Measurements from ENCODE around the gene HOXC6. TPM values are rescaled to one million over a fixed set of nuclear protein-coding genes. Genes with fewer than 3 reads are reported as not detected.
A peak's percentile ranks its signal among the peaks of the same experiment; 100 is the strongest.

Gene HOXC6
- total and polyA plus RNA-seq, 11 donors = 0.04 to 0.40 (median 0.08) TPM; not detected in 8

DNA sequence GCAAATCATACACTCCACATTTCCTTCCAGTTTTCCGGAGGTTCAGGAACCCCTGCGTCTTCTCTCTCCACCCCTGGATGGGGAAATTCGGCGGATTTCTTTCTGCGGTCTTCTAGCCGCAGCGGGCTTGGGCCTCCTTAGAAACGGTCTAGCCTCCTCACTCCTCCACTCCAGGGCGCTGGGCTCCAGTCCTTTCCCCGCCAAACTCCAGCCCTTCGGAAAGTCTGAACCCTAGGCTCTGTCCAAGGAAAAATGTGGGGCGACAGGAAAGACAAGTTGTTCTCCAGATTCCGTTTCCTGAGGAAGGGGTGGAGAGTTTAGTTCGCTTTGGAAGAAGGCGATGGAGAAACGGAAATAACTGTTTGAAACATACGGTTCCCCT lies 44.7 kb upstream of the HOXC6 start:
- ATAC-seq (no peak), DNase-seq (no peak)
- no peaks in the 10 kb centered on the region for H3K9me3 ChIP-seq
- no peak overlapping the region for H3K4me3 ChIP-seq
- H3K27me3 ChIP-seq = peaks cover 68 to 99% (median 97%) of the 10 kb centered on the region in 9 donors
- 4 to 10% (median 8%) methylated on average over 17 of the region's 17 CpGs for WGBS, 4 donors
- TF ChIP-seq POLR2A (IDR thresholded peaks at IDR 0.05) = no peak
- no peak for TF ChIP-seq CTCF (IDR thresholded peaks at IDR 0.05)
- H3K4me1 ChIP-seq = peaks cover 0 to 19% (median 13%) of the 10 kb centered on the region in 12 donors
- intact Hi-C loops (cut with DNase I) = no loop called here
- H3K27ac ChIP-seq = no peak overlapping the region
- no peaks in the 10 kb centered on the region for H3K36me3 ChIP-seq

DNA sequence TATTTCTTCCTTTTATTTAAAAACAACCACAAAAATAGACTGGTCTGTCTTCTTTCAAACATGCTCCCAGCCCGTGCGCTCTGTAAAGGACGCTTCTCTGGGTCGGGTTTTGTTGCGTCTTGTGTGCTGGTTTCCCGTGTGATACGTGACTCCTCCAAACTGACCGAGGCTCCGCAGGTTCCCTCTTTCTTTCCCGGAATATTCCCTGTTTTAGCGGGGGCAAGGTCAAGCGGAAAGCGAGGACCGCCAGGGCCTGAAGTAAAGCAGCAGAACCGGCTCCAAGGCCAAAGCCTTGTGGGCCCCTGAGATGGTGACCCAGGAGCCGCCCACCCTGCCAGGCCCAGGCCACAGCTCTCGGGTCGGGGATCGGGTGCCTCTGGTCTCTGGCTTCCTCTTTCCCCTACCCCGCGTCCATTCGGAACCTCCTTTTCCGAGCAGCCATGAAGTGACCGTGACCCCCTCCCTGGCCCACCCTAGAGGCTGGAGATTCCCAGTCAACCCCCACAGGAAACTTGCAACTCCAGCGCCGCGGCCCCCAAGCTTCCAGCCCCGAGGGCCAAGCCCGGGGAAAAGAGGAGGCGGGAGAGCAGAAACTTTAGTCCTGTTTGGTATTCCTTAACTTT lies 44.2 kb upstream of the HOXC6 start:
- TF ChIP-seq CTCF (IDR thresholded peaks at IDR 0.05) (no peak), POLR2A (IDR thresholded peaks at IDR 0.05) (no peak)
- Histone ChIP-seq H3K27me3 (peaks cover 68 to 99% (median 96%) of the 10 kb centered on the region in 9 donors), H3K27ac (no peak overlapping the region), H3K36me3 (no peaks in the 10 kb centered on the region), H3K9me3 (no peaks in the 10 kb centered on the region), H3K4me3 (no peak overlapping the region), H3K4me1 (peaks cover 0 to 22% (median 13%) of the 10 kb centered on the region in 12 donors)
- peak in 1 of 5 donors; percentile 14 for DNase-seq
- ATAC-seq = no peak
- intact Hi-C loops (cut with DNase I) = no loop called here
- WGBS, 4 donors = 3 to 5% (median 3%) methylated on average over 30 of the region's 30 CpGs

DNA sequence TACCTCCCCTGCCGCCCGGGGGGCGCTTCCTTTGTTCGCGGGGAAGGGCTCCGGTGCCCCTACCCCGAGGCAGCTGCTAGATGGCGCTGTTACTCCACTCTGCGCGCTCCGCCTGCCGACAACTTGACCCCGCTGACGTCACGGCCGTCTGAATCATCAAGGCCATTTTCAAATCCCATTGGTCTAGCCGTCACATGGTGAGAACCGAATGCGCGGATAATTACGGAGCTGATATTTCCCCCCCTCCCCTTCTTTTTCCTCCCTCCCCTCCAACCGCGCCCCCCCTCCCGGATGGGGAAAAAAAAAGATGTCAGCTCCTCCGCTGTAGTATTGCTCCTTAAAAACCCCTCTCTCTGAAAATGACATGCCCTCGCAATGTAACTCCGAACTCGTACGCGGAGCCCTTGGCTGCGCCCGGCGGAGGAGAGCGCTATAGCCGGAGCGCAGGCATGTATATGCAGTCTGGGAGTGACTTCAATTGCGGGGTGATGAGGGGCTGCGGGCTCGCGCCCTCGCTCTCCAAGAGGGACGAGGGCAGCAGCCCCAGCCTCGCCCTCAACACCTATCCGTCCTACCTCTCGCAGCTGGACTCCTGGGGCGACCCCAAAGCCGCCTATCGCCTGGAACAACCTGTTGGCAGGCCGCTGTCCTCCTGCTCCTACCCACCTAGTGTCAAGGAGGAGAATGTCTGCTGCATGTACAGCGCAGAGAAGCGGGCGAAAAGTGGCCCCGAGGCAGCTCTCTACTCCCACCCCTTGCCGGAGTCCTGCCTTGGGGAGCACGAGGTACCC lies 43.1 kb upstream of the HOXC6 start, which contains the start of gene HOXC10:
HOXC10 (plus strand) TSS at position 246 of the 791 bp plus-strand sequence; CDS start at position 360, 114 bp downstream.
- H3K27ac ChIP-seq = no peak within 1 kb of the TSS
- DNase-seq = peak; percentile 50 to 83 (median 79)
- ATAC-seq = peak in 3 of 4 donors; percentile 53 to 77 (median 72)

More for the DNA sequence above, 43.1 kb upstream of the HOXC6 start, which contains the start of gene HOXC10:
- Histone ChIP-seq H3K9me3 (no peaks in the 10 kb centered on the region), H3K36me3 (no peaks in the 10 kb centered on the region), H3K4me3 (peak within 1 kb of the TSS in 5 of 12 donors; percentile 5 to 15 (median 7)), H3K27me3 (peaks cover 69 to 100% (median 98%) of the 10 kb centered on the region in 9 donors), H3K4me1 (peaks cover 0 to 27% (median 13%) of the 10 kb centered on the region in 12 donors)
- TF ChIP-seq CTCF (IDR thresholded peaks at IDR 0.05) = peak in 10 of 12 donors; percentile 8 to 52 (median 32)
- no peak for TF ChIP-seq POLR2A (IDR thresholded peaks at IDR 0.05)
- 4 to 8% (median 5%) methylated on average over 35 to 55 of the region's 55 CpGs for WGBS, 4 donors
- intact Hi-C loops (cut with DNase I) = loop anchor here in 1 of 10 donors (5.0 kb wide), 1 partner anchor 208 kb away; no protein-coding TSS in a partner anchor

Data from heart left ventricle (tissue), 16 donors.